ENCODE measurements around the gene DNAJA2. TPM values are rescaled to one million over a fixed set of nuclear protein-coding genes. Genes with fewer than 3 reads are reported as not detected.

Gene DNAJA2
- total and polyA plus RNA-seq, 5 experiments from 2014 or later = 62.5 to 83.7 (median 77.1) TPM

Other genes with a start within 250 kb of the DNAJA2 start
- under 1 TPM; 0.10 to 0.36 TPM for gene MYLK3, start 225.3 kb downstream of the DNAJA2 start, total RNA-seq
- gene MYLK3, start 225.3 kb downstream of the DNAJA2 start, polyA plus RNA-seq = not detected
- 1 to 10 TPM; 5.7 to 6.8 TPM for gene C16orf87, start 142.5 kb downstream of the DNAJA2 start, total RNA-seq
- 1 to 10 TPM; 4.9 to 8.5 (median 5.7) TPM for gene C16orf87, start 142.5 kb downstream of the DNAJA2 start, polyA plus RNA-seq
- gene GPT2, start 89.3 kb downstream of the DNAJA2 start, total RNA-seq = 1 to 10 TPM; 2.7 to 3.4 TPM
- gene GPT2, start 89.3 kb downstream of the DNAJA2 start, polyA plus RNA-seq = under 1 TPM in 2 of 3 donors, not detected in 1; 0.19 to 0.23 TPM
- under 1 TPM; 0.29 to 0.38 TPM for gene NETO2, start 170.3 kb upstream of the DNAJA2 start, total RNA-seq
- under 1 TPM in 1 of 3 donors, not detected in 2; 0.91 TPM for gene NETO2, start 170.3 kb upstream of the DNAJA2 start, polyA plus RNA-seq

All from naive thymus-derived CD8-positive, alpha-beta T cell (primary cell).